Measurements from ENCODE around the gene FER. TPM values are rescaled to one million over a fixed set of nuclear protein-coding genes. Genes with fewer than 3 reads are reported as not detected.

Gene FER
- total and polyA plus RNA-seq, 10 of the 15 experiments (the other 5 are each of a cell fraction or from before 2014, with no cell fraction given), result 4.4 to 19.1 (median 9.6) TPM

DNA sequence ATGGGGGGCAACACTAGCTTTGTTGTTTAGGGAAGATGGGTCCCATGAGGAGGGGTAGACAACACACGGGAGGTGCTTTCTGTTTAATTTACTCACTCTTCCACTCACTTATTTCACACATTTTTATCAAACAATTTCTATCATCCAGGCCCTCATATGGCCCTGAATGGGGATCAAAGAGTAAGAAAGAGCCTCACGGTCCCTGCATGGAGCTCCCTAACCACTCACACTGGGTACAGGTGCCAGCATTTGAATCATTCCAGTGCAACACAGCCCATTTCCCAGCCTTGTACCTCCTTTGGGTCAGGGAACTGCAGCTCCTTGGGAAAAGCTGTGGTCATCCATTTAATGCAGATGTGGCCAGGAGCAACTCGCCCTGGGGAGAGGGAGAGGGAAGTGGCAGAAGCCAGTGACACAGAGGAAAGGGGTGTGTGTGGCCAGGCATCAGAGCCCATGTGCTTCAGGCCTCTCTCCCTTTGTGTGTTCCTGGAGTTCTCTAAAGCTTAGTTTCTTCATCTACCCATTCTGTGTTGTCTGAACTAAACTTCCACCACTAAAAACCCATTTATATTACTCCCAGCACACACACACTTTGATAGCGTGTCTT is 476.7 kb downstream of the FER start:
- RAD21 ChIA-PET (ENCODE audit: unreplicated experiment), result no interaction called here
- Histone ChIP-seq H3K4me1 (ENCODE audit: control insufficient read depth, insufficient read depth, low read length) (no peaks in the 10 kb centered on the region), H3K9me3 (replicated peaks; ENCODE audit: control insufficient read depth, insufficient read depth, low read length) (no peaks in the 10 kb centered on the region), H3K9ac (ENCODE audit: control insufficient read depth, insufficient read depth, low read length) (no peak overlapping the region), H4K20me1 (ENCODE audit: control insufficient read depth, insufficient read depth) (no peaks in the 10 kb centered on the region), H3K4me2 (ENCODE audit: control insufficient read depth, insufficient read depth) (no peak overlapping the region), H3K79me2 (ENCODE audit: control insufficient read depth, insufficient read depth, low read length) (no peaks in the 10 kb centered on the region), H3K27ac (ENCODE audit: control insufficient read depth, insufficient read depth) (no peak overlapping the region), H3K4me3 (no peak overlapping the region), H3K36me3 (ENCODE audit: control insufficient read depth in 2 of 2, insufficient read depth in 2 of 2, low read length in 1 of 2) (no peaks in the 10 kb centered on the region), H3K27me3 (replicated peaks in 1 of 2; ENCODE audit: control insufficient read depth in 2 of 2, insufficient read depth in 2 of 2, low read length in 1 of 2) (no peaks in the 10 kb centered on the region), H2AFZ (ENCODE audit: control insufficient read depth, low read depth, low read length) (no peak overlapping the region)
- SMC1A ChIA-PET (ENCODE audit: uncharacterized antibody, unreplicated experiment), result no interaction called here
- 55% methylated on average over 4 of the region's 4 CpGs for WGBS (ENCODE audit: insufficient coverage, insufficient replicate concordance, low lambda C conversion rate, missing lambda C conversion rate)
- no peak for DNase-seq (ENCODE audit: low read depth, low spot score)
- POLR2A ChIA-PET, result no interaction called here
- FAIRE-seq, result no peak
- no TSS peak for BruUV-seq (replicated peaks)
- no peak for TF ChIP-seq NR2C2 (IDR thresholded peaks at IDR 0.05; ENCODE audit: borderline replicate concordance, control insufficient read depth, insufficient read length, low read depth)
- no peak for TF ChIP-seq ASH2L (IDR thresholded peaks at IDR 0.05; ENCODE audit: borderline replicate concordance, low read depth)
- TF ChIP-seq, protein P1, sequence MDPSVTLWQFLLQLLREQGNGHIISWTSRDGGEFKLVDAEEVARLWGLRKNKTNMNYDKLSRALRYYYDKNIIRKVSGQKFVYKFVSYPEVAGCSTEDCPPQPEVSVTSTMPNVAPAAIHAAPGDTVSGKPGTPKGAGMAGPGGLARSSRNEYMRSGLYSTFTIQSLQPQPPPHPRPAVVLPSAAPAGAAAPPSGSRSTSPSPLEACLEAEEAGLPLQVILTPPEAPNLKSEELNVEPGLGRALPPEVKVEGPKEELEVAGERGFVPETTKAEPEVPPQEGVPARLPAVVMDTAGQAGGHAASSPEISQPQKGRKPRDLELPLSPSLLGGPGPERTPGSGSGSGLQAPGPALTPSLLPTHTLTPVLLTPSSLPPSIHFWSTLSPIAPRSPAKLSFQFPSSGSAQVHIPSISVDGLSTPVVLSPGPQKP (IDR thresholded peaks at IDR 0.05; ENCODE audit: low read depth, low read length), result no peak
- TF ChIP-seq IKZF2 (IDR thresholded peaks at IDR 0.05), result no peak
- TF ChIP-seq, protein P2, sequence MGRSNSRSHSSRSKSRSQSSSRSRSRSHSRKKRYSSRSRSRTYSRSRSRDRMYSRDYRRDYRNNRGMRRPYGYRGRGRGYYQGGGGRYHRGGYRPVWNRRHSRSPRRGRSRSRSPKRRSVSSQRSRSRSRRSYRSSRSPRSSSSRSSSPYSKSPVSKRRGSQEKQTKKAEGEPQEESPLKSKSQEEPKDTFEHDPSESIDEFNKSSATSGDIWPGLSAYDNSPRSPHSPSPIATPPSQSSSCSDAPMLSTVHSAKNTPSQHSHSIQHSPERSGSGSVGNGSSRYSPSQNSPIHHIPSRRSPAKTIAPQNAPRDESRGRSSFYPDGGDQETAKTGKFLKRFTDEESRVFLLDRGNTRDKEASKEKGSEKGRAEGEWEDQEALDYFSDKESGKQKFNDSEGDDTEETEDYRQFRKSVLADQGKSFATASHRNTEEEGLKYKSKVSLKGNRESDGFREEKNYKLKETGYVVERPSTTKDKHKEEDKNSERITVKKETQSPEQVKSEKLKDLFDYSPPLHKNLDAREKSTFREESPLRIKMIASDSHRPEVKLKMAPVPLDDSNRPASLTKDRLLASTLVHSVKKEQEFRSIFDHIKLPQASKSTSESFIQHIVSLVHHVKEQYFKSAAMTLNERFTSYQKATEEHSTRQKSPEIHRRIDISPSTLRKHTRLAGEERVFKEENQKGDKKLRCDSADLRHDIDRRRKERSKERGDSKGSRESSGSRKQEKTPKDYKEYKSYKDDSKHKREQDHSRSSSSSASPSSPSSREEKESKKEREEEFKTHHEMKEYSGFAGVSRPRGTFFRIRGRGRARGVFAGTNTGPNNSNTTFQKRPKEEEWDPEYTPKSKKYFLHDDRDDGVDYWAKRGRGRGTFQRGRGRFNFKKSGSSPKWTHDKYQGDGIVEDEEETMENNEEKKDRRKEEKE (IDR thresholded peaks at IDR 0.05), result no peak
- no peak for TF ChIP-seq SMAD1 (IDR thresholded peaks at IDR 0.05; ENCODE audit: low read depth, partially characterized antibody)
- in situ Hi-C loops (cut with MboI) (no loop called here), intact Hi-C loops (cut with micrococcal nuclease; ENCODE audit: unreplicated experiment) (no loop called here)
- CTCF ChIA-PET, result no interaction called here
- no peak for ATAC-seq
